Smooth muscle cell (in vitro differentiated cells): Measurements from ENCODE around the gene SMAD3. TPM values are rescaled to one million over a fixed set of nuclear protein-coding genes. Genes with fewer than 3 reads are reported as not detected.
"Not testable (repeated sequence)": the region's sequence is repeated elsewhere in the genome, so short reads cannot be mapped to it uniquely, and the experiment has no call there.

ENCODE experiments used
- DNase-seq: peaks from one replicate; lab custom pipeline; 2025; ENCODE audit not compliant: unreplicated experiment; lab: John Stamatoyannopoulos, UW
- H2AFZ ChIP-seq: fragments of 200-600 bp; sonication (generic); 2 replicates; pipeline ENCODE4 v1.6.0; 2016; ENCODE audit warnings: antibody characterized with exemption, low read depth, mild to moderate bottlenecking
- H3F3A ChIP-seq: fragments of 200-600 bp; sonication (generic); 2 replicates; pipeline ENCODE4 v1.6.0; 2017; ENCODE audit warnings: antibody characterized with exemption, low read depth
- H3K27ac ChIP-seq: fragments of 200-600 bp; sonication (generic); 2 replicates; pipeline ENCODE4 v1.5.1; 2016; ENCODE audit warnings: low read depth, mild to moderate bottlenecking
- H3K27me3 ChIP-seq: fragments of 200-600 bp; sonication (generic); 2 replicates; pipeline ENCODE4 v1.6.1; 2016; ENCODE audit warnings: low read depth, mild to moderate bottlenecking
- H3K36me3 ChIP-seq: fragments of 200-600 bp; sonication (generic); 2 replicates; pipeline ENCODE4 v1.5.1; 2016; ENCODE audit warnings: low read depth
- H3K4me1 ChIP-seq: fragments of 200-600 bp; sonication (generic); 2 replicates; pipeline ENCODE4 v1.5.1; 2016; ENCODE audit warnings: low read depth
- H3K4me2 ChIP-seq: fragments of 200-600 bp; sonication (generic); 2 replicates; pipeline ENCODE4 v1.6.0; 2016; ENCODE audit warnings: mild to moderate bottlenecking
- H3K4me3 ChIP-seq: fragments of 200-600 bp; sonication (generic); 2 replicates; pipeline ENCODE4 v1.5.1; 2016; ENCODE audit warnings: mild to moderate bottlenecking
- H3K79me2 ChIP-seq: fragments of 200-600 bp; sonication (generic); 2 replicates; pipeline ENCODE4 v1.6.0; 2016; ENCODE audit warnings: low read depth, mild to moderate bottlenecking
- H3K9ac ChIP-seq: fragments of 200-600 bp; sonication (generic); 2 replicates; pipeline ENCODE4 v1.6.0; 2016; ENCODE audit warnings: low read depth
- H3K9me3 ChIP-seq: fragments of 200-600 bp; sonication (generic); replicated peaks from 2 replicates; pipeline ENCODE4 v1.5.1; 2016; ENCODE audit warnings: low read depth
- H4K20me1 ChIP-seq: fragments of 200-600 bp; sonication (generic); 2 replicates; pipeline ENCODE4 v1.6.0; 2016; ENCODE audit warnings: low read depth
- CTCF ChIP-seq: fragments of 200-600 bp; sonication (generic); IDR thresholded peaks from 2 replicates; pipeline ENCODE4 v1.5.1; 2017; ENCODE audit warnings: borderline replicate concordance, mild to moderate bottlenecking, antibody characterized with exemption; ENCODE audit not compliant: insufficient read depth, poor library complexity, severe bottlenecking
- WGBS: methylation state at CpG from one replicate; pipeline ENCODE4 v1.1.7; 2016; ENCODE audit warnings: low lambda C conversion rate; 5-methylcytosine and 5-hydroxymethylcytosine counted together
- polyA plus RNA-seq: library from polyadenylated mRNA; unstranded; fragments of >200 nt; fragmentation: Nextera tagmentation; extraction: Ambion mirVana; gene quantifications from 2 replicates; pipeline ENCODE4 v1.2.1, GENCODE V29; 2016
- total RNA-seq: library from RNA; depleted of rRNA; stranded (reverse); fragments of >200 nt; gene quantifications from 2 replicates; pipeline ENCODE4 v1.2.3, GENCODE V29; 2014

The SMAD3 gene
- total and polyA plus RNA-seq, 2 experiments from 2014 or later = 20.2 to 21.9 TPM

DNA sequence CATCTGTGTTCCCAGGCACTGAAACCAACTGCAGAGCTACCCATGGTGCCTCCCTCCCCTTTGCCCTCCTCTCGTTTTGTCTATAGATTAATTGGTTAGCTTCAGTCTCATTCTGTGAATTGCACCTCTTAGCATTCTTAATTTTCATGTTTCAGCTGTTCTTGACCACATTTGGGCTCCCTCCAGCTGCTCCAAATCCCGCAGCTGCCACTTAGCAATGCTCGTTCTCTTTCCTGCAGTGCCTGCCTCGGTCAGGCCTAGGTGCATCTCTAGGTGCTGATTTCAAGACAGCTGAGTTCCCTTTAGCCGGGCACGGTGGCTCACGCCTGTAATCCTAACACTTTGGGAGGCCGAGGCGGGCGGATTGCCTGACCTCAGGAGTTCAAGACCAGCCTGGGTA, 47.0 kb upstream of the SMAD3 start:
- H3K27ac ChIP-seq = no peak overlapping the region
- no peaks in the 10 kb centered on the region for H3K36me3 ChIP-seq
- no peak overlapping the region for H3K9ac ChIP-seq
- H2AFZ ChIP-seq = no peak overlapping the region
- H3K27me3 ChIP-seq = no peaks in the 10 kb centered on the region
- H3K4me2 ChIP-seq = no peak overlapping the region
- no peak for TF ChIP-seq CTCF
- H3K79me2 ChIP-seq = no peaks in the 10 kb centered on the region
- WGBS = 87% methylated on average over 10 of the region's 10 CpGs
- no peak for DNase-seq
- H3K4me3 ChIP-seq = no peak overlapping the region
- no peaks in the 10 kb centered on the region for H3K9me3 ChIP-seq
- peaks cover 5% of the 10 kb centered on the region for H3K4me1 ChIP-seq
- H4K20me1 ChIP-seq = no peaks in the 10 kb centered on the region
- H3F3A ChIP-seq = peaks cover 6% of the 10 kb centered on the region

- no peak overlapping the region for H3K27ac ChIP-seq
- H3K4me3 ChIP-seq = no peak overlapping the region
- no peaks in the 10 kb centered on the region for H3K79me2 ChIP-seq
- no peaks in the 10 kb centered on the region for H3K27me3 ChIP-seq
- H2AFZ ChIP-seq = no peak overlapping the region
- H3F3A ChIP-seq = peaks cover 9% of the 10 kb centered on the region
- no peak overlapping the region for H3K4me2 ChIP-seq
- DNase-seq = no peak
- H3K36me3 ChIP-seq = no peaks in the 10 kb centered on the region
- no peak overlapping the region for H3K9ac ChIP-seq
- H3K9me3 ChIP-seq = no peaks in the 10 kb centered on the region
- WGBS = 94% methylated on average over 5 of the region's 5 CpGs
- no peak for TF ChIP-seq CTCF
- H4K20me1 ChIP-seq = no peaks in the 10 kb centered on the region
- peaks cover 5% of the 10 kb centered on the region for H3K4me1 ChIP-seq
Measured at GRCh38 chr15:67019069-67019468, 46.3 kb upstream of the SMAD3 start.

DNA sequence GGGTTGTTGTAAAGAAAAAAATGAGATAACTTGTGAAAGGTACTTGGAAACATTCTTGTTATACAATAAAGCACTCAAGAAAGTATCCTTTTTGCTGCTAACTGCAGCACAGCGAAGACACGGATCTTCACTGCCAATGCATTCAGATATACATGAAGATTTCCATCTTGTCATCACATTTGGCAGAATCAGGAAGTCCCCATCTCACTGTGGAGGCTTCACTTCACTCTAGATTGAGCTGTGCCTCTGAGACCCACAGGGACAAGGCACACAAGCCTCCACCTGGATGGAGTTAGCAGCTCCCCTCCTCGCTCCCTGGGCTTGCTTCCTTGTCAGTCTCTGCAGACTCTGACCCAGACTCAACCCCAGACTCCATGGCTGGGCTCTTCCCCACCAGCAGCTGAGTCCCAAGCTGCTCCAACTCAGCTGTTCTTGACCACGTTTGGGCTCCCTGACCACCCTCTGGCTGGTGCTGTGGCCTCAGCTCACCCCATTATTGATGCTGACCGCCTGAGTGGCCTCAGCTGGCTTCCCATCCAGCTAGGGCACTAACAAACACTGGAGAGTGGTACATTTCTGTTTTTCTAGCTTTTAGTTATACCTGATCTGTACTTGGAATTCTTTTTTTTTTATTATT, 45.4 kb upstream of the SMAD3 start:
- no peak overlapping the region for H3K9ac ChIP-seq
- H3K4me2 ChIP-seq = no peak overlapping the region
- H3K4me1 ChIP-seq = peaks cover 6% of the 10 kb centered on the region
- no peaks in the 10 kb centered on the region for H3K79me2 ChIP-seq
- no peaks in the 10 kb centered on the region for H4K20me1 ChIP-seq
- TF ChIP-seq CTCF = no peak
- H3K27me3 ChIP-seq = no peaks in the 10 kb centered on the region
- H3K4me3 ChIP-seq = no peak overlapping the region
- H3K27ac ChIP-seq = no peak overlapping the region
- peaks cover 17% of the 10 kb centered on the region for H3F3A ChIP-seq
- no peaks in the 10 kb centered on the region for H3K36me3 ChIP-seq
- DNase-seq = no peak
- H3K9me3 ChIP-seq = no peaks in the 10 kb centered on the region
- H2AFZ ChIP-seq = no peak overlapping the region
- 73% methylated on average over 5 of the region's 5 CpGs for WGBS

DNA sequence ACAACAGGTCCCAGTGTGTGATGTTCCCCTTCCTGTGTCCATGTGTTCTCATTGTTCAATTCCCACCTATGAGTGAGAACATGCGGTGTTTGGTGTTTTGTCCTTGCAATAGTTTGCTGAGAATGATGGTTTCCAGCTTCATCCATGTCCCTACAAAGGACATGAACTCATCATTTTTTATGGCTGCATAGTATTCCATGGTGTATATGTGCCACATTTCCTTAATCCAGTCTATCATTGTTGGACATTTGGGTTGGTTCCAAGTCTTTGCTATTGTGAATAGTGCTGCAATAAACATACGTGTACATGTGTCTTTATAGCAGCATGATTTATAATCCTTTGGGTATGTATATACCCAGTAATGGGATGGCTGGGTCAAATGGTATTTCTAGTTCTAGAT, 44.7 kb upstream of the SMAD3 start:
- H3K27ac ChIP-seq, H3K4me2 ChIP-seq, H3K27me3 ChIP-seq, H3K79me2 ChIP-seq, H3K36me3 ChIP-seq, H2AFZ ChIP-seq, H3K9me3 ChIP-seq, DNase-seq, H4K20me1 ChIP-seq, H3K4me3 ChIP-seq, H3K9ac ChIP-seq: not testable (repeated sequence)
- WGBS = 92% methylated on average over 2 of the region's 2 CpGs
- peaks cover 23% of the 10 kb centered on the region for H3F3A ChIP-seq
- peaks cover 11% of the 10 kb centered on the region for H3K4me1 ChIP-seq
